Measurements from ENCODE around the gene CCDC8. TPM values are rescaled to one million over a fixed set of nuclear protein-coding genes. Genes with fewer than 3 reads are reported as not detected.
"Not testable (repeated sequence)": the region's sequence is repeated elsewhere in the genome, so short reads cannot be mapped to it uniquely, and the experiment has no call there.

CCDC8 gene
- total and polyA plus RNA-seq, 3 donors from 2014 or later = 20.1 to 33.8 (median 23.3) TPM

- Histone ChIP-seq H3K4me3 (no peak overlapping the region), H3K36me3 (ENCODE audit: low read depth, missing control alignments) (no peaks in the 10 kb centered on the region), H3K27me3 (no peaks in the 10 kb centered on the region), H3K27ac (peak overlapping the region in 1 of 2 donors; percentile 45), H3K9me3 (no peaks in the 10 kb centered on the region), H3K4me1 (peaks cover 38% of the 10 kb centered on the region)
- TF ChIP-seq POLR2A (IDR thresholded peaks at IDR 0.05) (no peak), CTCF (IDR thresholded peaks at IDR 0.05) (no peak)
- intact Hi-C loops (cut with DNase I; ENCODE audit: low total_unique reads) = no loop called here
- 29 to 39% methylated on average over 4 to 6 of the region's 6 CpGs for WGBS, 2 donors
- no peak for DNase-seq
These were observed 6.4 kb downstream of the CCDC8 start for GRCh38 chr19:46406976-46407375.

- Histone ChIP-seq H3K27ac (peak overlapping the region; percentile 71 to 87), H3K36me3 (ENCODE audit: low read depth, missing control alignments) (no peaks in the 10 kb centered on the region), H3K9me3 (no peaks in the 10 kb centered on the region), H3K27me3 (no peaks in the 10 kb centered on the region), H3K4me1 (peaks cover 35% of the 10 kb centered on the region), H3K4me3 (peak overlapping the region; percentile 51 to 56)
- TF ChIP-seq POLR2A (IDR thresholded peaks at IDR 0.05) = no peak
- TF ChIP-seq CTCF (IDR thresholded peaks at IDR 0.05) = peak in 1 of 3 experiments; percentile 16
- intact Hi-C loops (cut with DNase I; ENCODE audit: low total_unique reads) = loop anchor here (5.0 kb wide), 1 partner anchor 82 kb away; no protein-coding TSS in a partner anchor
- 4 to 8% methylated on average over 39 to 41 of the region's 41 CpGs for WGBS, 2 donors
- peak; percentile 72 for DNase-seq
These were observed 8.5 kb downstream of the CCDC8 start for GRCh38 chr19:46404753-46405468.

GRCh38 chr19:46404055-46404752 lies 9.2 kb downstream of the CCDC8 start:
- no peak for TF ChIP-seq POLR2A (IDR thresholded peaks at IDR 0.05)
- TF ChIP-seq CTCF (IDR thresholded peaks at IDR 0.05) = peak; percentile 12 to 32 (median 24)
- peaks cover 32% of the 10 kb centered on the region for H3K4me1 ChIP-seq
- DNase-seq = peak; percentile 87
- no peaks in the 10 kb centered on the region for H3K9me3 ChIP-seq
- H3K36me3 ChIP-seq (ENCODE audit: low read depth, missing control alignments) = no peaks in the 10 kb centered on the region
- WGBS, 2 donors = 0 to 1% methylated on average over 31 to 36 of the region's 36 CpGs
- intact Hi-C loops (cut with DNase I; ENCODE audit: low total_unique reads) = loop anchor here (5.0 kb wide), 1 partner anchor 83 kb away; no protein-coding TSS in a partner anchor
- H3K27me3 ChIP-seq = no peaks in the 10 kb centered on the region
- H3K27ac ChIP-seq = peak overlapping the region; percentile 71 to 87
- peak overlapping the region; percentile 51 to 56 for H3K4me3 ChIP-seq

GRCh38 chr19:46402725-46403124 lies 10.6 kb downstream of the CCDC8 start:
- intact Hi-C loops (cut with DNase I; ENCODE audit: low total_unique reads) = loop anchor here (5.0 kb wide), 1 partner anchor 85 kb away; no protein-coding TSS in a partner anchor
- no peak overlapping the region for H3K27ac ChIP-seq
- no peaks in the 10 kb centered on the region for H3K27me3 ChIP-seq
- peaks cover 20% of the 10 kb centered on the region for H3K4me1 ChIP-seq
- no peaks in the 10 kb centered on the region for H3K9me3 ChIP-seq
- no peaks in the 10 kb centered on the region for H3K36me3 ChIP-seq (ENCODE audit: low read depth, missing control alignments)
- TF ChIP-seq CTCF (IDR thresholded peaks at IDR 0.05) (no peak), POLR2A (IDR thresholded peaks at IDR 0.05) (no peak)
- 64 to 74% methylated on average over 11 of the region's 11 CpGs for WGBS, 2 donors
- no peak for DNase-seq
- peak overlapping the region in 1 of 2 donors; percentile 12 for H3K4me3 ChIP-seq

GRCh38 chr19:46397801-46398479 lies 15.4 kb downstream of the CCDC8 start:
- DNase-seq; H3K4me3 ChIP-seq; H3K27me3 ChIP-seq; H3K9me3 ChIP-seq; H3K36me3 ChIP-seq (ENCODE audit: low read depth, missing control alignments); H3K27ac ChIP-seq; H3K4me1 ChIP-seq; intact Hi-C loops (cut with DNase I; ENCODE audit: low total_unique reads): not testable (repeated sequence)
- WGBS, 2 donors = 91 to 93% methylated on average over 13 to 14 of the region's 14 CpGs
